Left lung (tissue), 10 donors: ENCODE results near the gene TDRD3. TPM values are rescaled to one million over a fixed set of nuclear protein-coding genes. Genes with fewer than 3 reads are reported as not detected.
A peak's percentile ranks its signal among the peaks of the same experiment; 100 is the strongest.

Experiments
- ATAC-seq: fragments of 200-7000 bp; cut with Tn5 transposase; one replicate; pipeline ENCODE4 v1.9.1; 2020; ENCODE audit warnings: moderate library complexity
- DNase-seq, 4 donors: peaks; one replicate each; pipeline ENCODE4 v3.0.0-alpha.2; 2013 to 2020
- H3K27ac ChIP-seq, 2 donors: fragments of 200-600 bp; sonication (generic) in 1 of 2; one replicate each; pipeline versions ENCODE4 v1.5.0 to v1.8.0; 2020 to 2021
- H3K27me3 ChIP-seq, 2 donors: fragments of 200-600 bp; sonication (generic) in 1 of 2; one replicate each; pipeline versions ENCODE4 v1.5.0 to v1.8.0; 2020 to 2021
- H3K36me3 ChIP-seq, 2 donors: fragments of 200-600 bp; sonication (generic) in 1 of 2; one replicate each; pipeline versions ENCODE4 v1.5.0 to v1.8.0; 2020 to 2021
- H3K4me1 ChIP-seq, 2 donors: fragments of 200-600 bp; one replicate each; pipeline ENCODE4 v1.8.0; 2021
- H3K4me3 ChIP-seq, 2 donors: fragments of 200-600 bp; sonication (generic) in 1 of 2; one replicate each; pipeline versions ENCODE4 v1.5.0 to v1.8.0; 2020 to 2021; ENCODE audit warnings: mild to moderate bottlenecking in 1 of 2
- H3K9me3 ChIP-seq, 2 donors: fragments of 200-600 bp; sonication (generic) in 1 of 2; one replicate each; pipeline versions ENCODE4 v1.5.0 to v1.8.0; 2020 to 2021
- intact Hi-C, 2 donors: fragments of 100-400 bp; cut with DNase I; formaldehyde crosslinking; loops; one replicate each; pipeline versions ENCODE4 v1.11.2 to v1.14.2; 2022
- polyA plus RNA-seq, 6 donors: library from polyadenylated mRNA; unstranded; fragments of 120-200 nt; gene quantifications; one replicate each; pipeline ENCODE4 v1.2.1, GENCODE V29; 2013; ENCODE audit not compliant: insufficient read length in 6 of 6
- total RNA-seq, 2 donors: library from RNA; stranded (reverse); fragmentation: NEBNext Ultra II Directional; extraction: Animal tissue kit (Norgen Biotek cat#: 25700); gene quantifications; one replicate each; pipeline ENCODE4 v1.2.1, GENCODE V29; 2021
- TF ChIP-seq, protein P1 (sequence below), 2 donors: fragments of 200-600 bp; sonication (generic) in 1 of 2; IDR thresholded peaks; one replicate each; pipeline versions ENCODE4 v1.5.0 to v1.8.0; 2021; ENCODE audit warnings: antibody characterized with exemption in 2 of 2
- donor health status: DM: no; HTN: yes; CAD: no.
- donor health status: DM: no; HTN: no; CAD: no.

TDRD3 gene
- total and polyA plus RNA-seq, 8 donors, result 18.2 to 43.4 (median 41.1) TPM

DNA sequence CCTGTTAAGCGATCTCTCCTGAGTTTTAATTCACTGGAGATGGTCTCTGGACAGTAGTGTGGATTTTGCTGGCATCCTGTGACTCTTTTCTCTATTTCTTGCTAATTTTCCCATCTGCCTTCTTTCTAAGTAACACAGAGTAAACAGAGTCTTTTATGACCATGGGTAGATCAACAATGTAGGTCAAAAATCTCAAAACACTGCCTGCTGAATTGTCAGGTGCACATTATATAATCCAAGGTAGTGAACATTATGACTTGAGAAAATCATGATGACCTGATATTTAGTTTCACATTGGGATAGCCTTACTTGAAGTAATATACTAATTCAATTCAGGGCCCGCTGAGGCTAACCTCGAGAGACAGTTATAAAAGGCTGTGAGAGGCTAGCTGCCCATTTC, 180.7 kb downstream of the TDRD3 start:
- Histone ChIP-seq H3K27me3 (no peaks in the 10 kb centered on the region), H3K36me3 (peaks cover 0 to 9% of the 10 kb centered on the region in 2 donors), H3K4me3 (no peak overlapping the region), H3K4me1 (no peaks in the 10 kb centered on the region), H3K9me3 (no peaks in the 10 kb centered on the region), H3K27ac (no peak overlapping the region)
- intact Hi-C loops, result no loop called here
- ATAC-seq, result no peak
- no peak for DNase-seq
- TF ChIP-seq, protein P1, sequence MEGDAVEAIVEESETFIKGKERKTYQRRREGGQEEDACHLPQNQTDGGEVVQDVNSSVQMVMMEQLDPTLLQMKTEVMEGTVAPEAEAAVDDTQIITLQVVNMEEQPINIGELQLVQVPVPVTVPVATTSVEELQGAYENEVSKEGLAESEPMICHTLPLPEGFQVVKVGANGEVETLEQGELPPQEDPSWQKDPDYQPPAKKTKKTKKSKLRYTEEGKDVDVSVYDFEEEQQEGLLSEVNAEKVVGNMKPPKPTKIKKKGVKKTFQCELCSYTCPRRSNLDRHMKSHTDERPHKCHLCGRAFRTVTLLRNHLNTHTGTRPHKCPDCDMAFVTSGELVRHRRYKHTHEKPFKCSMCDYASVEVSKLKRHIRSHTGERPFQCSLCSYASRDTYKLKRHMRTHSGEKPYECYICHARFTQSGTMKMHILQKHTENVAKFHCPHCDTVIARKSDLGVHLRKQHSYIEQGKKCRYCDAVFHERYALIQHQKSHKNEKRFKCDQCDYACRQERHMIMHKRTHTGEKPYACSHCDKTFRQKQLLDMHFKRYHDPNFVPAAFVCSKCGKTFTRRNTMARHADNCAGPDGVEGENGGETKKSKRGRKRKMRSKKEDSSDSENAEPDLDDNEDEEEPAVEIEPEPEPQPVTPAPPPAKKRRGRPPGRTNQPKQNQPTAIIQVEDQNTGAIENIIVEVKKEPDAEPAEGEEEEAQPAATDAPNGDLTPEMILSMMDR (IDR thresholded peaks at IDR 0.05), result no peak

DNA sequence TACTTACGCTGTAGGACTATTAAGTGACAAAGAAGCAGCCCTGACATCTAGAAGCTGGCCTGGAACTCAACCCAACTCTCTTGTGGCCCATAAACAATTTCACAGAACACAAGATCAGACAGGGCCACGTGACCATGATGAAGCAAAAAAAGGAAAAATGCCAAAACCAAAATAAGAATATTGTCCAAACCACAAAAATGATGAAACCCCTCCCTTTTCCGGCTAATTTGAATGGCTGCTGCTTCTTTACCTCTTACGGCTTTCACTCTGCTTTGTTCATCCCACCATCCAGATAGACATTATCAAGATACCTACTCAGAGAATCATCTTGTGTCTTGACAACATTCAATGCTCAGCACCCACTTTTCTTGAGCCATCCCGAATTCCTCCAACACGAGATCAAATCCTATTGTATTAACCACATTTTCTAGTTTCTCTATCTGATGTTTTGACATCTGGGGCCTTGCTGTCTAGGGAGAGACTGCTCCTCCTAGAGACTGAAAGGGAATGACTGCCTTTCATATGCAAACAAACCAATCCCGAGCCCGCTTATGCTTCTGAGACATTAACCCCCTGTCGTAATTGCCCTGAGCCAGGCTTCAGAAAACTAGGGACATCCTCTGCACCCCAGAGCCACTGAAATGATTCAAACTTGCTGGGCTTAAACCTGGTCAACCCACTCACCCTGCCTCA, 186.3 kb downstream of the TDRD3 start:
- peaks cover 0 to 22% of the 10 kb centered on the region in 2 donors for H3K9me3 ChIP-seq
- no peaks in the 10 kb centered on the region for H3K27me3 ChIP-seq
- no peaks in the 10 kb centered on the region for H3K36me3 ChIP-seq
- TF ChIP-seq, protein P1 (IDR thresholded peaks at IDR 0.05), result no peak
- ATAC-seq, result peak; percentile 24
- H3K27ac ChIP-seq, result peak overlapping the region in 1 of 2 donors; percentile 31
- no peaks in the 10 kb centered on the region for H3K4me1 ChIP-seq
- H3K4me3 ChIP-seq, result no peak overlapping the region
- DNase-seq, result no peak
- intact Hi-C loops, result no loop called here

DNA sequence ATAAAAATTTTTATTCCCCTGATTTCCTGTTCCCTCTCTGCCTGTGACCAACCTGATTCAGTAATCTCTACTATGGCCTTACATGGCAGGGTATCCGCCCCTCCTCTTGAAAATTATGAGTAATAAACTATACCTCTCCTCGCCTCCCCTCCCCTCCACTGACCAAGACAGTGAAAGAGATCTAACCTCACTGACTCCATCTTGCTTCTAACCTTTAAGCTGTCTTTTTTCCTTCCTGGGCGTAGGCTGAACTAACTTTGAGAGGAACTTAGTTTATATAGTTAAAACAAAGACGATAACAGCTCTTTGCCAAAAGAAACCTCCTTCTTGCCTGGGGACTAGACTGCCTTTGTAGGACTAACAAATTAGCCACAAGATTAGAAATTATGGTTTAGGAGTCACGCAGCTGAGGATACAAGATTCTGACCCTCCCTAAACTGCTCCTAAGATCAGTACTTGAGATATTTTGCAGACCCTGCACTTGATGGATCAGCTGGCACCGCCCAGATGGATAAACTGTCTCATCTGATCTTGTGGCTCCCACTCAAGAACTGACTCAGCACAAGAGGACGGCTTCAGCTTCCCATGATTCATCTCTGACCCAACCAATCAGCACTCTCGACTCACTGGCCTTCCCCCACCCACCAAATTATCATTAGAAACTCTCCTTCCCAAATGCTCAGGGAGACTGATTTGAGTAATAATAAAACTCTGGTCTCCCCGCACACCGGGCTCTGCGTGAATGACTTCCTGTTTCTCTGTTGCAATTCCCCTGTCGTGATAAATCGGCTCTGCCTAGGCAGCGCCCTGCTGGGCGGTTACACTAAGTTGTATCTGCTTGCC, 187.1 kb downstream of the TDRD3 start:
- ATAC-seq (peak; percentile 43), DNase-seq (peak in 1 of 4 donors; percentile 36)
- H3K27ac ChIP-seq, result peak overlapping the region in 1 of 2 donors; percentile 31
- peaks cover 0 to 22% of the 10 kb centered on the region in 2 donors for H3K9me3 ChIP-seq
- H3K4me3 ChIP-seq, result no peak overlapping the region
- no peaks in the 10 kb centered on the region for H3K27me3 ChIP-seq
- H3K4me1 ChIP-seq, result no peaks in the 10 kb centered on the region
- TF ChIP-seq, protein P1 (IDR thresholded peaks at IDR 0.05), result no peak
- no peaks in the 10 kb centered on the region for H3K36me3 ChIP-seq
- intact Hi-C loops, result no loop called here

DNA sequence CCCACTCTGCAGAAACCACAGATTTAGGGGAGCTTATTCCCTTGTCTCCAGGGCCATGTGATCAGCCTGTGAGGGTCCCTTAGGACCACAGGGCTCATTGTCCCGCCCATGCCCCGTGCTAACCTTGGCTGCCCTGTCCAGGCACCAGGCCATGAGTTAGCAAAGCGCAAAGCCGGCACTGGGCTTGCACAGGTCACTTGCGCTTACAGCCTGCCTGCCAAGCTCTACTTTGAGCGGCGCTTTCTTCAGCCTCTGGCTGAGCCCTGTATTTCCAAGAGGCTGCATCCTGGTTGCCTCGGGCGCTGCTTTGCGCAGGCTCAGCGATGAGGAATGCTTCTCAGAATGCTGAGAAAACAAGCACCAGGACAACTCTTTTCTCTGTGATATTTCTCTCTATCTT, 188.0 kb downstream of the TDRD3 start:
- DNase-seq (no peak), ATAC-seq (peak; percentile 52)

More for the DNA sequence above, 188.0 kb downstream of the TDRD3 start:
- no peaks in the 10 kb centered on the region for H3K4me1 ChIP-seq
- H3K4me3 ChIP-seq, result no peak overlapping the region
- H3K27me3 ChIP-seq, result no peaks in the 10 kb centered on the region
- H3K9me3 ChIP-seq, result peaks cover 0 to 22% of the 10 kb centered on the region in 2 donors
- H3K27ac ChIP-seq, result peak overlapping the region in 1 of 2 donors; percentile 5
- no peaks in the 10 kb centered on the region for H3K36me3 ChIP-seq
- TF ChIP-seq, protein P1 (IDR thresholded peaks at IDR 0.05), result no peak
- intact Hi-C loops, result no loop called here
